Hepatocyte (in vitro differentiated cells): Measurements from ENCODE around the gene LIMS1.

Source experiments
- CTCF ChIP-seq: fragments of 200-600 bp; sonication (generic); IDR thresholded peaks from 2 replicates; pipeline ENCODE4 v1.5.1; 2016; ENCODE audit warnings: antibody characterized with exemption, mild to moderate bottlenecking; ENCODE audit not compliant: poor library complexity
- EZH2 ChIP-seq: fragments of 200-600 bp; sonication (generic); IDR thresholded peaks from 2 replicates; pipeline ENCODE4 v1.6.1; 2016; ENCODE audit warnings: antibody characterized with exemption, mild to moderate bottlenecking, borderline replicate concordance

DNA sequence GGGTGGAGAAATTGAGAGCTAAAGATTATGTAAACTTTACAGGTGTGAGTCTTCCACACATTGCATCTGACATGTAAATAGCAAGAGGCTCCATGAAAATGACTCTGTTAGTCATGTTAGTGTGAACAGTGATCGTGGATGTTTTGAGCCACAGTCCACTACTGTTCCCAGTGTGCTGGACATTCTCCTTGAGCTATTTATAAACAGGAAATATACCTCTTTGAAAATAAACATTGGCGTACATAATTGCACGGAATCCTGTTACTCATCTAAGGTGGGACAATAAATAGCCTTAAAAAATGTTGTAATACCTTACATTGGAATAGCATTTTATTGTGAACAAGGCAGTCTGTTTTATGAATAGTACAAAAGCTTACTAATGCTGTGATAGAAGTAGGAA is 37.0 kb downstream of the LIMS1 start:
- no peak for TF ChIP-seq CTCF
- no peak for TF ChIP-seq EZH2
